WTC11 (cell line): ENCODE data around the gene HDGFL2.

Experiments
- ATF1 ChIP-seq: sonication (generic); formaldehyde crosslinking; IDR thresholded peaks from 2 replicates; pipeline ENCODE4 v1.8.1; 2023; ENCODE audit warnings: mild to moderate bottlenecking, moderate library complexity, missing genetic modification reagents
- CREB1 ChIP-seq: sonication (generic); formaldehyde crosslinking; IDR thresholded peaks from 2 replicates; pipeline ENCODE4 v1.8.0; 2023; ENCODE audit warnings: mild to moderate bottlenecking, missing genetic modification reagents
- CTCF ChIP-seq: fragments of 200-600 bp; IDR thresholded peaks from 2 replicates; pipeline ENCODE4 v1.8.0; 2022; ENCODE audit warnings: antibody characterized with exemption
- RELA ChIP-seq: sonication (generic); formaldehyde crosslinking; IDR thresholded peaks from 2 replicates; pipeline ENCODE4 v1.8.1; 2022; ENCODE audit warnings: missing genetic modification reagents, mild to moderate bottlenecking, borderline replicate concordance
- TCF7 ChIP-seq: sonication (generic); formaldehyde crosslinking; IDR thresholded peaks from 2 replicates; pipeline ENCODE4 v1.8.0; 2022; ENCODE audit warnings: mild to moderate bottlenecking, low read depth, missing genetic modification reagents, moderate library complexity
- TF ChIP-seq, protein P1 (sequence below): sonication (generic); formaldehyde crosslinking; IDR thresholded peaks from 2 replicates; pipeline ENCODE4 v1.8.0; 2022; ENCODE audit warnings: mild to moderate bottlenecking, missing genetic modification reagents

DNA sequence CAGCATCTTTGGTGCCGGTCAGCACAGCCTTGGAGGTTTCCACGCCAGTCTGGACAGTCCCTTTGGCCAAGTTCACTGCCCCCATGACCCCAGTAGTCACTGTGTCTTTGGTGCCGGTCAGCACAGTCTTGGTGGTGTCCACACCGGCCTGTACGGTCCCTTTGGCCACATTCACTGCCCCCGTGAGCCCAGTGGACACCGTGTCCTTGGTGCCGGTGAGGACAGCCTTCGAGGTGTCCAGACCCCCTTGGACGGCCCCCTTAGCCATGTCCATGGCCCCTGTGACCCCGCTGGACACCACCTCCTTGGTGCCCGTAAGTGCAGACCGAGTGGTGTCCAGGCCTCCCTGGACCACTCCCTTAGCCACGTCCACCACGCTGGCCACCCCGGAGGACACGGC, 41.2 kb downstream of the HDGFL2 start:
- TF ChIP-seq, protein P1, sequence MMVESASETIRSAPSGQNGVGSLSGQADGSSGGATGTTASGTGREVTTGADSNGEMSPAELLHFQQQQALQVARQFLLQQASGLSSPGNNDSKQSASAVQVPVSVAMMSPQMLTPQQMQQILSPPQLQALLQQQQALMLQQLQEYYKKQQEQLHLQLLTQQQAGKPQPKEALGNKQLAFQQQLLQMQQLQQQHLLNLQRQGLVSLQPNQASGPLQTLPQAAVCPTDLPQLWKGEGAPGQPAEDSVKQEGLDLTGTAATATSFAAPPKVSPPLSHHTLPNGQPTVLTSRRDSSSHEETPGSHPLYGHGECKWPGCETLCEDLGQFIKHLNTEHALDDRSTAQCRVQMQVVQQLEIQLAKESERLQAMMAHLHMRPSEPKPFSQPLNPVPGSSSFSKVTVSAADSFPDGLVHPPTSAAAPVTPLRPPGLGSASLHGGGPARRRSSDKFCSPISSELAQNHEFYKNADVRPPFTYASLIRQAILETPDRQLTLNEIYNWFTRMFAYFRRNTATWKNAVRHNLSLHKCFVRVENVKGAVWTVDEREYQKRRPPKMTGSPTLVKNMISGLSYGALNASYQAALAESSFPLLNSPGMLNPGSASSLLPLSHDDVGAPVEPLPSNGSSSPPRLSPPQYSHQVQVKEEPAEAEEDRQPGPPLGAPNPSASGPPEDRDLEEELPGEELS (CRISPR knock-in tag) = no peak
- TF ChIP-seq TCF7 (CRISPR knock-in tag) (no peak), CREB1 (CRISPR knock-in tag) (no peak), CTCF (no peak), RELA (CRISPR knock-in tag) (no peak), ATF1 (CRISPR knock-in tag) (no peak)
